Liver (tissue), 9 donors: Measurements from ENCODE around the gene STRADA. TPM values are rescaled to one million over a fixed set of nuclear protein-coding genes. Genes with fewer than 3 reads are reported as not detected.

Experiments used
- DNase-seq: peaks from one replicate; pipeline ENCODE4 v3.0.0-alpha.2; 2017; ENCODE audit warnings: low spot score
- H3K27ac ChIP-seq, 2 donors: one replicate each; pipeline ENCODE4 v1.7.0; 2013; ENCODE audit warnings: inconsistent platforms in 2 of 2, low read length in 2 of 2, control low read depth in 1 of 2, low read depth in 1 of 2, mild to moderate bottlenecking in 1 of 2
- H3K27me3 ChIP-seq, 4 donors: one replicate each; pipeline versions ENCODE4 v1.6.1 to v1.7.0; 2013; ENCODE audit warnings: low read length in 3 of 4, inconsistent platforms in 1 of 4, mild to moderate bottlenecking in 1 of 4, moderate library complexity in 1 of 4; ENCODE audit not compliant: control insufficient read depth in 4 of 4, insufficient read depth in 4 of 4
- H3K36me3 ChIP-seq, 4 donors: one replicate each; pipeline versions ENCODE4 v1.6.1 to v1.7.0; 2013; ENCODE audit warnings: low read length in 3 of 4, mild to moderate bottlenecking in 3 of 4, low read depth in 1 of 4, moderate library complexity in 1 of 4; ENCODE audit not compliant: control insufficient read depth in 4 of 4, insufficient read depth in 3 of 4
- H3K4me1 ChIP-seq, 4 donors: one replicate each; pipeline versions ENCODE4 v1.6.1 to v1.7.0; 2013; ENCODE audit warnings: low read length in 3 of 4, mild to moderate bottlenecking in 3 of 4, moderate library complexity in 1 of 4; ENCODE audit not compliant: control insufficient read depth in 4 of 4, insufficient read depth in 4 of 4
- H3K4me3 ChIP-seq, 3 donors: one replicate each; pipeline versions ENCODE4 v1.6.1 to v1.7.0; 2013; ENCODE audit warnings: low read length in 3 of 3, control low read depth in 1 of 3, low read depth in 1 of 3, mild to moderate bottlenecking in 1 of 3
- H3K9ac ChIP-seq, 2 donors: one replicate each; pipeline ENCODE4 v1.7.0; 2013; ENCODE audit warnings: low read length in 2 of 2, mild to moderate bottlenecking in 2 of 2, moderate library complexity in 2 of 2, control low read depth in 1 of 2, low read depth in 1 of 2
- H3K9me3 ChIP-seq, 4 donors: one replicate each; pipeline versions ENCODE4 v1.6.1 to v1.7.0; 2013; ENCODE audit warnings: low read length in 3 of 4; ENCODE audit not compliant: control insufficient read depth in 4 of 4
- ATF3 ChIP-seq: IDR thresholded peaks from 2 replicates; pipeline ENCODE4 v1.6.1; 2016; ENCODE audit warnings: antibody characterized with exemption
- EGR1 ChIP-seq, 2 donors: IDR thresholded peaks; 2 replicates each; pipeline ENCODE4 v1.6.1; 2016 to 2018; ENCODE audit warnings: antibody characterized with exemption in 2 of 2, low read depth in 2 of 2
- FOXA1 ChIP-seq: IDR thresholded peaks from 2 replicates; pipeline ENCODE4 v1.6.1; 2016; ENCODE audit warnings: antibody characterized with exemption
- FOXA2 ChIP-seq: IDR thresholded peaks from 2 replicates; pipeline ENCODE4 v1.6.1; 2016; ENCODE audit warnings: antibody characterized with exemption
- GABPA ChIP-seq, 2 donors: IDR thresholded peaks in 1 of 2; conservative IDR thresholded peaks in 1 of 2; 2 replicates each; pipeline ENCODE4 v1.6.1; 2016; ENCODE audit warnings: antibody characterized with exemption in 2 of 2, mild to moderate bottlenecking in 1 of 2, moderate library complexity in 1 of 2
- HNF4A ChIP-seq, 2 donors: conservative IDR thresholded peaks; 2 replicates each; pipeline ENCODE4 v1.6.1; 2016; ENCODE audit warnings: antibody characterized with exemption in 2 of 2, mild to moderate bottlenecking in 2 of 2
- HNF4G ChIP-seq: IDR thresholded peaks from 2 replicates; pipeline ENCODE4 v1.6.1; 2016; ENCODE audit warnings: antibody characterized with exemption
- JUND ChIP-seq, 2 donors: IDR thresholded peaks; 2 replicates each; pipeline ENCODE4 v1.6.1; 2016; ENCODE audit warnings: antibody characterized with exemption in 2 of 2
- MAX ChIP-seq: IDR thresholded peaks from 2 replicates; pipeline ENCODE4 v1.6.1; 2016; ENCODE audit warnings: antibody characterized with exemption
- NR2F2 ChIP-seq: IDR thresholded peaks from 2 replicates; pipeline ENCODE4 v1.6.1; 2016; ENCODE audit warnings: antibody characterized with exemption
- RAD21 ChIP-seq, 2 donors: IDR thresholded peaks; 2 replicates each; pipeline ENCODE4 v1.6.1; 2016; ENCODE audit warnings: antibody characterized with exemption in 2 of 2, mild to moderate bottlenecking in 2 of 2
- RXRA ChIP-seq, 2 donors: IDR thresholded peaks; 2 replicates each; pipeline ENCODE4 v1.6.1; 2017 to 2018; ENCODE audit warnings: antibody characterized with exemption in 2 of 2, mild to moderate bottlenecking in 1 of 2
- SP1 ChIP-seq: IDR thresholded peaks from 2 replicates; pipeline ENCODE4 v1.6.1; 2018; ENCODE audit warnings: antibody characterized with exemption, mild to moderate bottlenecking
- TAF1 ChIP-seq: conservative IDR thresholded peaks from 2 replicates; pipeline ENCODE4 v1.6.1; 2016; ENCODE audit warnings: antibody characterized with exemption, mild to moderate bottlenecking
- YY1 ChIP-seq: IDR thresholded peaks from 2 replicates; pipeline ENCODE4 v1.6.1; 2016; ENCODE audit warnings: antibody characterized with exemption, mild to moderate bottlenecking
- ZBTB33 ChIP-seq: IDR thresholded peaks from 2 replicates; pipeline ENCODE4 v1.6.1; 2016; ENCODE audit warnings: antibody characterized with exemption
- WGBS: extraction: QIAGEN DNeasy Blood & Tissue Kit; methylation state at CpG from one replicate; pipeline ENCODE4 v1.1.7; 2013; 5-methylcytosine and 5-hydroxymethylcytosine counted together
- polyA plus RNA-seq, 2 donors: library from polyadenylated mRNA; stranded (reverse) in 1 of 2; unstranded in 1 of 2; fragments of 200-250 nt in 1 of 2; fragments of >200 nt in 1 of 2; fragmentation: Nextera tagmentation in 1 of 2; extraction: Ambion mirVana in 1 of 2; gene quantifications; one replicate each; pipeline versions ENCODE4 v1.2.1 to v1.2.3, GENCODE V29; 2013 to 2015
- total RNA-seq, 2 donors: library from RNA; depleted of rRNA; stranded (reverse); fragments of >200 nt; gene quantifications; one replicate each; pipeline ENCODE4 v1.2.3, GENCODE V29; 2014
- TF ChIP-seq, protein P1 (sequence below): fragments of 150-350 bp; IDR thresholded peaks from 2 replicates; pipeline ENCODE4 v1.5.1; 2017; ENCODE audit warnings: improper control_type of control experiment, low read depth, low read length; ENCODE audit not compliant: missing input control
- TF ChIP-seq, protein P2 (sequence below): IDR thresholded peaks from 2 replicates; pipeline ENCODE4 v1.6.1; 2016; ENCODE audit warnings: antibody characterized with exemption, mild to moderate bottlenecking
- donor health status: healthy.
- donor health status: healthy.
- donor health status: healthy.
- donor health status: healthy.
- donor health status: healthy.

STRADA gene
- total and polyA plus RNA-seq, 4 donors = 7.7 to 17.9 (median 8.2) TPM

- Histone ChIP-seq H3K4me3 (no peak overlapping the region), H3K27me3 (no peaks in the 10 kb centered on the region), H3K9me3 (no peaks in the 10 kb centered on the region), H3K27ac (no peak overlapping the region), H3K4me1 (peaks cover 0 to 9% (median 0%) of the 10 kb centered on the region in 4 donors), H3K36me3 (peaks cover 5 to 21% (median 12%) of the 10 kb centered on the region in 4 donors), H3K9ac (no peak overlapping the region)
- TF ChIP-seq JUND (IDR thresholded peaks at IDR 0.05) (no peak), YY1 (no peak), RXRA (IDR thresholded peaks at IDR 0.05) (no peak), FOXA1 (no peak), TAF1 (no peak), FOXA2 (no peak), GABPA (IDR thresholded peaks at IDR 0.05 in 1 of 2, conservative IDR thresholded peaks at IDR 0.05 in 1 of 2) (no peak), RAD21 (IDR thresholded peaks at IDR 0.05) (no peak), HNF4A (conservative IDR thresholded peaks at IDR 0.05) (no peak), EGR1 (IDR thresholded peaks at IDR 0.05; ENCODE audit: low read depth in 2 of 2) (no peak), SP1 (no peak), ATF3 (no peak), ZBTB33 (no peak), HNF4G (no peak), NR2F2 (no peak), MAX (no peak)
- TF ChIP-seq, protein P1, sequence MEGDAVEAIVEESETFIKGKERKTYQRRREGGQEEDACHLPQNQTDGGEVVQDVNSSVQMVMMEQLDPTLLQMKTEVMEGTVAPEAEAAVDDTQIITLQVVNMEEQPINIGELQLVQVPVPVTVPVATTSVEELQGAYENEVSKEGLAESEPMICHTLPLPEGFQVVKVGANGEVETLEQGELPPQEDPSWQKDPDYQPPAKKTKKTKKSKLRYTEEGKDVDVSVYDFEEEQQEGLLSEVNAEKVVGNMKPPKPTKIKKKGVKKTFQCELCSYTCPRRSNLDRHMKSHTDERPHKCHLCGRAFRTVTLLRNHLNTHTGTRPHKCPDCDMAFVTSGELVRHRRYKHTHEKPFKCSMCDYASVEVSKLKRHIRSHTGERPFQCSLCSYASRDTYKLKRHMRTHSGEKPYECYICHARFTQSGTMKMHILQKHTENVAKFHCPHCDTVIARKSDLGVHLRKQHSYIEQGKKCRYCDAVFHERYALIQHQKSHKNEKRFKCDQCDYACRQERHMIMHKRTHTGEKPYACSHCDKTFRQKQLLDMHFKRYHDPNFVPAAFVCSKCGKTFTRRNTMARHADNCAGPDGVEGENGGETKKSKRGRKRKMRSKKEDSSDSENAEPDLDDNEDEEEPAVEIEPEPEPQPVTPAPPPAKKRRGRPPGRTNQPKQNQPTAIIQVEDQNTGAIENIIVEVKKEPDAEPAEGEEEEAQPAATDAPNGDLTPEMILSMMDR = no peak
- TF ChIP-seq, protein P2, sequence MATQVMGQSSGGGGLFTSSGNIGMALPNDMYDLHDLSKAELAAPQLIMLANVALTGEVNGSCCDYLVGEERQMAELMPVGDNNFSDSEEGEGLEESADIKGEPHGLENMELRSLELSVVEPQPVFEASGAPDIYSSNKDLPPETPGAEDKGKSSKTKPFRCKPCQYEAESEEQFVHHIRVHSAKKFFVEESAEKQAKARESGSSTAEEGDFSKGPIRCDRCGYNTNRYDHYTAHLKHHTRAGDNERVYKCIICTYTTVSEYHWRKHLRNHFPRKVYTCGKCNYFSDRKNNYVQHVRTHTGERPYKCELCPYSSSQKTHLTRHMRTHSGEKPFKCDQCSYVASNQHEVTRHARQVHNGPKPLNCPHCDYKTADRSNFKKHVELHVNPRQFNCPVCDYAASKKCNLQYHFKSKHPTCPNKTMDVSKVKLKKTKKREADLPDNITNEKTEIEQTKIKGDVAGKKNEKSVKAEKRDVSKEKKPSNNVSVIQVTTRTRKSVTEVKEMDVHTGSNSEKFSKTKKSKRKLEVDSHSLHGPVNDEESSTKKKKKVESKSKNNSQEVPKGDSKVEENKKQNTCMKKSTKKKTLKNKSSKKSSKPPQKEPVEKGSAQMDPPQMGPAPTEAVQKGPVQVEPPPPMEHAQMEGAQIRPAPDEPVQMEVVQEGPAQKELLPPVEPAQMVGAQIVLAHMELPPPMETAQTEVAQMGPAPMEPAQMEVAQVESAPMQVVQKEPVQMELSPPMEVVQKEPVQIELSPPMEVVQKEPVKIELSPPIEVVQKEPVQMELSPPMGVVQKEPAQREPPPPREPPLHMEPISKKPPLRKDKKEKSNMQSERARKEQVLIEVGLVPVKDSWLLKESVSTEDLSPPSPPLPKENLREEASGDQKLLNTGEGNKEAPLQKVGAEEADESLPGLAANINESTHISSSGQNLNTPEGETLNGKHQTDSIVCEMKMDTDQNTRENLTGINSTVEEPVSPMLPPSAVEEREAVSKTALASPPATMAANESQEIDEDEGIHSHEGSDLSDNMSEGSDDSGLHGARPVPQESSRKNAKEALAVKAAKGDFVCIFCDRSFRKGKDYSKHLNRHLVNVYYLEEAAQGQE = no peak
- no peak for DNase-seq
- WGBS = 76% methylated on average over 6 of the region's 6 CpGs
These were observed 41.9 kb upstream of the STRADA start for GRCh38 chr17:63783522-63783921.
